GM19455 (cell line): ENCODE measurements around the gene RGS7.
"Not testable (repeated sequence)": the region's sequence is repeated elsewhere in the genome, so short reads cannot be mapped to it uniquely, and the experiment has no call there.

Experiments
- ATAC-seq: cut with Tn5 transposase; IDR thresholded peaks from one replicate; pipeline ENCODE4 v1.9.1; 2021; ENCODE audit not compliant: unreplicated experiment

The RGS7 gene

DNA sequence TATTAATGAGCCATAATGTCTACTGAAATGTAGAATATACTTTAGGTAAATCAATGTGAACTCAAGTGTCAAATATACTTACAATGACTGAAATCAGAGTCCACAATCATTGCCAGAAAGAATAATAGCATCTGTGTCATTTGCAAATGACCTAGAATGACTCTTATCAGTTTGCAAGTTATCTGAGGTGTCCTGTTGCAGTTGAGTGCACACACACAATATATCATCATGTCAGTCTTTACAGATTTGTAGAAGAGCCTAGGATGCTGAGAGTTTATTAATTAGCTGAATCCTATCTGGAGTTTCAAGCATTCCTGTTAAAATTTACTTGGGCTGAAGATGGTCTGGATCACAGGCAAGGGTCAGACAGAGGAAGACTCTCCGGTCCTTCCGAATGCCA is 421.1 kb downstream of the RGS7 start:
- ATAC-seq, result no peak

DNA sequence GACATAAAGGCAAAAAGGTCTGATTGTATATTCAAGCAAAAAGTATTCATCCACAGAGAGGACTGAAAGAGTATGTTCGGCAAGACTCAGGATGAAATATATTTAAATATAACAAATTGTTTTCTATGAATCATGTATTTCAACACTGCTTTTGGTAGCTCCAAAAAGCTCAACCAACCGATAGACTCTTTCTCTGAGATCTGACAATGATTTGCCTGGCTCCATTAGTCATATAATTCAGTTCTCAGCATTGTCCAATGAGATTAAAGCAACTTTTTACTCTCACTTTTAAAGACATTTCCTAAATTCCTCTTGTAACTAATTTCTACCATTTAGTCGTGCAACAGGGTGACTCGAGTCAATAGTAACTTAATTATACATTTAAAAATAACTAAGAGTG is 426.0 kb downstream of the RGS7 start:
- no peak for ATAC-seq

GRCh38 chr1:240928265-240928664 is 428.7 kb downstream of the RGS7 start:
- no peak for ATAC-seq

GRCh38 chr1:240927821-240928220 is 429.2 kb downstream of the RGS7 start:
- ATAC-seq, result no peak

DNA sequence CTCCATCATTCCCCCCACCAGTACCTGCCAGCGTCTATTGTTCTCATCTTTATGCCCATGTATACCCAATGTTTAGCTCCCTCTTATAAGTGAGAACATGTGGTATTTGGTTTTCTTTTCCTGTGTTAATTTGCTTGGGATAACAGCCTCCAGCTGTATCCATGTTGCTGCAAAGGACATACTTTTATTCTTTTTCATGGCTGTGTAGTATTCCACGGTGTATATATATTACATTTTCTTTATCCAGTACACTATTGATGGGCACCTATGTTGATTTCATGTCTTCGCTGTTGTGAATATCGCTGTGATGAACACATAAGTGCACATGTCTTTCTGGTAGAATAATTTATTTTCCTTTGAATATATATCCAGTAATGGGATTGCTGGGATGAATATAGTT is 431.7 kb downstream of the RGS7 start:
- no peak for ATAC-seq

DNA sequence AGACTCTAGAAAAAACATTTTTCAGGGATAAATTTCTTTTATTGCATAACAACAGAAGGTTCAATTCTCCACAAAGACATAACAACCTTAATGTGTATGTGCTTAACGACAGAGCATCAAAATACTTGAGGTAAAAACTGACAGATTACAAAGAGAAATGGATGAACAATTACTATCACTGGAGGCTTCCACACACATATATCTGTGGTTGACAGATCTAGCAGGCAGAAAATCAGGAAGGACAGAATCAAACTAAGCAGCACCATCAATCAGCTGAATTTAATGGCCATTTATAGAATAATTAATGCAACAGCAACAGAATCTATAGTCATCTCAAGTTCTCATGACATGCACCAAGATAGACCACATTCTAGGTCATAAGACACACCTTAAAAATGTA is 439.0 kb downstream of the RGS7 start:
- ATAC-seq, result no peak

DNA sequence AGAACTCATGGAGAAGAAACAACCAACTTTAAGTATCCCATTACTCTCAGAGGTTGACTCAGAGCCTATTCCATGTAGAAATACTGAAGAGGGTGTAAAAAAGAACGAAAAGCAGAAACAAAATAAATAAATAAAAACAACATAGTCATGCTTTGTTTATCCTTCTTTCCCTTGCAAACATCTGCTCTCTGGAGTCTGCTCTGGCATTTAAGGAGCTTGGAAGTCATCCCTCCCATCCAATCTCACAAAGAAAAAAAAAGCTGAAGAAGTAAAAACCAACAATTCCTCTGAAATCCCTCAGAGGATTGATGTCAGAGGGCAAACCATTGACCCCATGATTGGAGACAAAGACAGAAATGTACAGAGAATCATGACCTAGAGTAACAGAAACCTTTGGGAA is 442.5 kb downstream of the RGS7 start:
- no peak for ATAC-seq

DNA sequence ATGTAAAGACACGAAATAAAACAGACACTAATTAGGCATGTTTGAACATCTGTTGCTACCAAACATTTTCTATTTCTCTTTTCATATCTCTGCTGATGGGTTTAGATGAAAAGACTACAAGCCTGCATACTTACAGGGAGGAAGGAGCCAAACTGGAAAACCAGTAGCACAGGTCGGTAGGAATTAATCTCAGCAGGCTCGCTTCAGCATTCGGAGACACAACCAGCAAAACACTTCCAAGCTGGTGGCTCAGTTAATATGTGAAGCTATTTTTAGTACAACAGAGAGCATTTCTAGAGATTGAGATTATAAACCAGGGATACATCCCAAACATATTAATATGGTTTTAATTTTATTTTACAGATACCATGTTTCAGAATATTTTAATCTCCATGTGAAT is 444.2 kb downstream of the RGS7 start:
- ATAC-seq, result no peak

- peak; percentile 76 for ATAC-seq
Measured at GRCh38 chr1:240909701-240910457, 447.1 kb downstream of the RGS7 start.

DNA sequence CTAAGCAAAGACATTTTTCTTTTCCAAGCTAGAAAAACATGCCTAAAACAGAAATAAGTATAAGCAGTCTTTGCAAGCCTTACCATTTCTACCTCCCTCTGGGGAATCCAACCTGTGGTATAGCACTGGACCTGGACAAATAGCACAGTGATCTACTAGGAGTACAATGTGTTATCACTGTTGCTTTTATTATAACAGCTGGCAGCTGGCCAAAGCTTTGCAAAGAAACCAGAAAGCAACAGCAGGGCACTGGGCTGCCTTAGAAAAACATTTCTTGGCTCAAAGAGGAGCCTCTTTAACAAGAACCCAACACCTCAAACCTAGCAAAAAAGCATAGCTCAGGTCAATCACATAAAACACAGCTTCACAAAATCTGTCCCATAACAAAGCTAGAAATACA is 450.5 kb downstream of the RGS7 start:
- no peak for ATAC-seq

DNA sequence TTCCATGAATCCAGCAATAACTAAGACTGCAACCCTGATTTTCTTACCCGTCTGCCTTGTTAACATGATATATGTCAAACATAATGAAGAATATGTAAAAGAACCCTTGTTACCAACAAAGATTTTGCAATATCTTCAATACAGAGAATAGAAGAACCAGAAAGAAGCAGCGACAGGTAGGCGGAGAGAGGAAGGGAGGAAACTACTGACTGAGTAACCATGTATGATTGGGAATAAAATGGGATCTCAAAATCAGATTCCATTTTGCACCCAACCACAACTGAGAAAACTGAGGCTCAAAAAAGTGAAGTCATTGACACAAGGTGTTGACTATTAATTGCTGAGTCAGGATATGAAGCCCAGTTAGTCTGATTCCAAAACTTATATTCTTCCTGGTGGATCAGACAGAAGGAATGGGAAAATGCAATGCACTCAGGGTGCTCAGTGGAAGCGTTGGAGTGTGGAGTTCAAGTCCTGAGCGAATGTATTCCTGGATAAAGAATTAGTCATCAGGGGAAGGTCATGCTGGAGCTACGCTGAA is 451.7 kb downstream of the RGS7 start:
- ATAC-seq, result no peak

GRCh38 chr1:240895424-240895823 is 461.6 kb downstream of the RGS7 start:
- not testable (repeated sequence) for ATAC-seq

DNA sequence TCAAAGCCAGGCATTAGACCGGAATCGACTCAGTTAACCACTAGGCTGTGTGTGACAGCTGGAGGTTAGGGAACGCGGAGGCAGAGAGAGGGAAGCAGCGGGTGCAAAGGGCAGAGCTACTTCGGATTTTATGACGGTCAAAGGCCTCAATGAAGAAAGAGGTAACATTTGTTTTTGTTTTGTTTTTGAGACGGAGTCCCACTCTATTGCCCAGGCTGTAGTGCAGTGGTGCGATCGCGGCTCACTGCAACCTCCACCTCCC is 468.3 kb downstream of the RGS7 start:
- no peak for ATAC-seq

GRCh38 chr1:240888039-240888786 is 468.8 kb downstream of the RGS7 start:
- peak; percentile 59 for ATAC-seq

DNA sequence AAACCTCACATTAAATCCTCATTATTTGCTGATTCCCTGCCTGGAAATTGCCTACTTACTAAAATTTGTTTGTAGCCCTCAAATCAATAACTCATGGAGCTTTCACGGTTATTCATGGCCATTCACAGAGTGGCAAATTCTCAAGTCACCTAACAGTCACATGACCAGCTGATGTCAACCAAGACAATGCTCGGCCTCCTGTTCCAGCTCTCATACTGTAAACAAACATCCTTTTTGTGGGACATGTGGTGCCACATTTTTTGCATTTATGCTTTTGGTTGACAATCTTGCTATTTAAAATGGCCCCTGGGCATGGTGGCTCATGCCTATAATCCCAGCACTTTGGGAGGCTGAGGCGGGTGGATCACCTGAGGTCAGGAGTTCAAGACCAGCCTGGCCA is 473.5 kb downstream of the RGS7 start:
- no peak for ATAC-seq

- not testable (repeated sequence) for ATAC-seq
Measured at GRCh38 chr1:240882656-240883308, 474.2 kb downstream of the RGS7 start.

GRCh38 chr1:240878631-240879030 is 478.4 kb downstream of the RGS7 start:
- ATAC-seq, result no peak

DNA sequence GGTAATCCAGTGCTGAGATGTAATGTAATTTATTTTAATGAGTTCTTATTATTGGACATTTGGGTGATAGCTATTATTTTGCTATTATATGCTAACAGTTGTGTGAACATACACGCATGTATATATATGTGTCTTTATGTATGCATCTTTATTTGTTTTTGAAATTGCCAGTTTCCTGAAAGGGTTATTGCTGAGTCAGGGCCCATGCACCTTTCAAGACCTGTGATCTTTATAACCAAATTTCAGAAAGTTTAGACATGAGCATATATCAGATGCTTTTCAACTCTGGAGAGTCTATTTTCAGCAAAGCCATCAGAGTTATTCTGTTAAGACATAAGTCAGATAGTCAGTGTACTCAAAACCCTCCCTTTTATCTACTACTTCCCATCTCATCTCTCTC is 479.4 kb downstream of the RGS7 start:
- no peak for ATAC-seq

DNA sequence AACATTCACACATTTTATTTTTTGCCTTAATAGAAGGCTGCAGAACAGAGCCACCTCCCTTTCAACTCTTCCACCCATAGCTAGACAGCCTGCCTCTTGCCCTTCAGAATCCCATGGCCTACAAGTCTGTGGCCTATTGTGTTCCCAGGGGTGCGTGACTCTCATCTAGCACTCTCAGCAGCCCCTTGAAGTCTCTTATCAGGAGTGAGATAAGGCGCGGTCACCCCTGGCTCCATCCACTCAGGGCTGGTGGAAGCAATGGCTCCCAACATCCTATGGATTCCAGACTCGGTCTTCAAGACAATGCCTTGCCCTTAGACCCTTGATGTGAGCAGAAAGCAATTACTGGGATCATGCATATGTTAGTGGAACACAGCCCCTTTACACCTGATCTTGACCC is 480.9 kb downstream of the RGS7 start:
- ATAC-seq, result no peak

GRCh38 chr1:240869071-240869470 is 487.9 kb downstream of the RGS7 start:
- no peak for ATAC-seq

GRCh38 chr1:240866724-240867123 is 490.3 kb downstream of the RGS7 start:
- no peak for ATAC-seq

DNA sequence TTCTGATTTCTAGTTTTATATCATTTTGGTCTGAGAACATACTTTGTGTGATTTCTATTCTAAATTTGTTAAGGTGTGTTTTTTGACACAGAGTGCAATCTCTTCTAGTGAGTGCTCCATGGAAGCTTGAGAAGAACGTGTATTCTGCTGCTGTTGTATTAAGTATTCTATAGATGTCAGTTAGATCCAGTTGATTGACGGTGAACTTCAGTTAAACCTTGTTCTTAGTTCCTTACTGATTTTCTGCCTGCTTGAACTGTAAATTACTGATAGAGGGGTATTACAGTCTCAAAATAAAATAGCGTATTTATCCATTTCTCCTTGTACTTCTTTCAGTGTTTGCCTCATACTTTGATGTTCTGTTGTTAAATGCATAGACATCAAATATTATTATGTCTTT is 497.0 kb downstream of the RGS7 start:
- ATAC-seq, result no peak
